Endothelial cell of umbilical vein (primary cell): ENCODE results near the gene KLK8.

Experiments used
- POLR2AphosphoS5 ChIP-seq: IDR thresholded peaks from 2 replicates; pipeline ENCODE4 v1.6.1; 2012; ENCODE audit warnings: low read depth, mild to moderate bottlenecking, control low read depth, low read length, moderate library complexity; ENCODE audit not compliant: insufficient read depth
- TF ChIP-seq, protein P1 (sequence below), 2 donors: IDR thresholded peaks; 1 replicate in 1 of 2; 2 replicates in 1 of 2; pipeline ENCODE4 v1.5.1; 2011; ENCODE audit warnings: low read length in 2 of 2, mild to moderate bottlenecking in 2 of 2, moderate library complexity in 2 of 2, control low read depth in 1 of 2, inconsistent platforms in 1 of 2, low read depth in 1 of 2; ENCODE audit not compliant: insufficient read depth in 1 of 2; ENCODE audit errors: extremely low read depth in 1 of 2

DNA sequence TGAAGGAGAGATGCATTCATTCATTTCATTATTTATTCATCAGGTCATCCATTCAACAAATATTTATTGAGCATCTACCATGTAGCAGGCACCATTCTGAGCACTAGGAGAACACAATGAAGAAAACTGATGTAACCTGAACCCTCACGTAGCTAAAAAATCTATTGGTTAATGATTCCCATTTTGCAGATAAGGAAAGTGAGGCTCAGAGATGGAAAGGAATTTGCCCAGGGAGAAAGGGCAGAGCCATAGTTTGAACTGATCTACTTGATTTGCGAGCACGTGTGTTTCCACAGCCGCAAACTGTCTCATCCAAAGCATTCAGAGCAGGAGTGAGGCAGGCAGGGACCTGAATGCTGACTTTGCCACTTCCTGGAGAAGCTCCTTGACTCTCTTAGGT lies 2.7 kb downstream of the KLK8 start:
- TF ChIP-seq, protein P1, sequence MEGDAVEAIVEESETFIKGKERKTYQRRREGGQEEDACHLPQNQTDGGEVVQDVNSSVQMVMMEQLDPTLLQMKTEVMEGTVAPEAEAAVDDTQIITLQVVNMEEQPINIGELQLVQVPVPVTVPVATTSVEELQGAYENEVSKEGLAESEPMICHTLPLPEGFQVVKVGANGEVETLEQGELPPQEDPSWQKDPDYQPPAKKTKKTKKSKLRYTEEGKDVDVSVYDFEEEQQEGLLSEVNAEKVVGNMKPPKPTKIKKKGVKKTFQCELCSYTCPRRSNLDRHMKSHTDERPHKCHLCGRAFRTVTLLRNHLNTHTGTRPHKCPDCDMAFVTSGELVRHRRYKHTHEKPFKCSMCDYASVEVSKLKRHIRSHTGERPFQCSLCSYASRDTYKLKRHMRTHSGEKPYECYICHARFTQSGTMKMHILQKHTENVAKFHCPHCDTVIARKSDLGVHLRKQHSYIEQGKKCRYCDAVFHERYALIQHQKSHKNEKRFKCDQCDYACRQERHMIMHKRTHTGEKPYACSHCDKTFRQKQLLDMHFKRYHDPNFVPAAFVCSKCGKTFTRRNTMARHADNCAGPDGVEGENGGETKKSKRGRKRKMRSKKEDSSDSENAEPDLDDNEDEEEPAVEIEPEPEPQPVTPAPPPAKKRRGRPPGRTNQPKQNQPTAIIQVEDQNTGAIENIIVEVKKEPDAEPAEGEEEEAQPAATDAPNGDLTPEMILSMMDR (IDR thresholded peaks at IDR 0.05; ENCODE audit: extremely low read depth in 1 of 2, insufficient read depth in 1 of 2, low read depth in 1 of 2, low read length in 2 of 2) = no peak
- no peak for TF ChIP-seq POLR2AphosphoS5
